K562 (cell line): Measurements from ENCODE around the gene RETREG2. TPM values are rescaled to one million over a fixed set of nuclear protein-coding genes. Genes with fewer than 3 reads are reported as not detected.

ENCODE experiments used
- CC2D1A ChIP-seq: fragments of 450-650 bp; IDR thresholded peaks from 2 replicates; pipeline ENCODE4 v1.6.1; 2017; ENCODE audit warnings: mild to moderate bottlenecking
- CHD2 ChIP-seq: IDR thresholded peaks from 2 replicates; pipeline ENCODE4 v1.6.1; 2011; ENCODE audit warnings: low read depth, low read length
- GATAD2B ChIP-seq: fragments of 450-650 bp; IDR thresholded peaks from 2 replicates; pipeline ENCODE4 v1.6.1; 2017; ENCODE audit warnings: mild to moderate bottlenecking, borderline replicate concordance
- HDAC1 ChIP-seq, 2 experiments: fragments of 450-650 bp; IDR thresholded peaks; 2 replicates each; pipeline ENCODE4 v1.6.1; 2016 to 2017; ENCODE audit warnings: inconsistent platforms in 1 of 2, mild to moderate bottlenecking in 1 of 2, moderate library complexity in 1 of 2
- MTA3 ChIP-seq: fragments of 450-650 bp; formaldehyde crosslinking; IDR thresholded peaks from 2 replicates; pipeline ENCODE4 v1.6.1; 2017; ENCODE audit warnings: mild to moderate bottlenecking, borderline replicate concordance
- OTX1 ChIP-seq: fragments of 450-650 bp; formaldehyde crosslinking; IDR thresholded peaks from 2 replicates; pipeline ENCODE4 v1.4.0; 2022; ENCODE audit warnings: mild to moderate bottlenecking
- PML ChIP-seq: IDR thresholded peaks from 2 replicates; pipeline ENCODE4 v1.6.1; 2012; ENCODE audit warnings: low read length, inconsistent platforms
- POLR2G ChIP-seq: fragments of 200-400 bp; formaldehyde crosslinking; IDR thresholded peaks from 2 replicates; pipeline ENCODE4 v1.6.1; 2017; ENCODE audit warnings: low read depth, mild to moderate bottlenecking, antibody characterized with exemption, low read length, moderate library complexity
- POLR3A ChIP-seq: IDR thresholded peaks from 2 replicates; pipeline ENCODE4 v1.6.1; 2011; ENCODE audit warnings: borderline replicate concordance, mild to moderate bottlenecking, moderate library complexity; ENCODE audit not compliant: insufficient read length, insufficient read depth; ENCODE audit errors: extremely low read depth
- RBM17 ChIP-seq: fragments of 200-400 bp; formaldehyde crosslinking; IDR thresholded peaks from 2 replicates; pipeline ENCODE4 v1.6.1; 2017; ENCODE audit warnings: low read depth, mild to moderate bottlenecking, low read length, borderline replicate concordance
- TAL1 ChIP-seq: fragments of 450-650 bp; IDR thresholded peaks from 2 replicates; pipeline ENCODE4 v1.6.1; 2016; ENCODE audit warnings: mild to moderate bottlenecking
- TCFL5 ChIP-seq: fragments of 250-450 bp; sonication (Bioruptor Pico); conservative IDR thresholded peaks from 2 replicates; pipeline ENCODE4 v1.6.1; 2021; ENCODE audit warnings: mild to moderate bottlenecking, moderate library complexity, matching md5 sums
- ZC3H4 ChIP-seq: sonication (generic); formaldehyde crosslinking; IDR thresholded peaks from 2 replicates; pipeline ENCODE4 v1.9.0; 2021; ENCODE audit warnings: missing genetic modification reagents, borderline replicate concordance
- ZNF431 ChIP-seq: sonication (generic); formaldehyde crosslinking; IDR thresholded peaks from 2 replicates; pipeline ENCODE4 v1.8.0; 2022; ENCODE audit warnings: mild to moderate bottlenecking, missing genetic modification reagents
- ZNF551 ChIP-seq: fragments of 250-450 bp; sonication (Bioruptor Pico); IDR thresholded peaks from 2 replicates; pipeline ENCODE4 v1.5.0; 2021; ENCODE audit warnings: mild to moderate bottlenecking, moderate library complexity
- ZNF668 ChIP-seq: fragments of 250-450 bp; sonication (Bioruptor Pico); IDR thresholded peaks from 2 replicates; pipeline ENCODE4 v1.8.0; 2022; ENCODE audit warnings: mild to moderate bottlenecking, inconsistent platforms
- polyA plus RNA-seq, 8 experiments: library from polyadenylated mRNA; depleted of rRNA in 4 of 8; stranded (reverse) in 5 of 8; unstranded in 3 of 8; fragments of >200 nt; fragmentation: Nextera tagmentation in 2 of 8; fragmentation: Illumina TruSeq in 1 of 8; extraction: Ambion mirVana in 2 of 8; extraction: Trizol in 1 of 8; gene quantifications; 2 replicates each; pipeline versions ENCODE4 v1.2.1 to v1.2.3, GENCODE V29; 2011 to 2014; ENCODE audit warnings: inconsistent platforms in 1 of 8, missing spikeins in 1 of 8
- total RNA-seq, 7 experiments: library from RNA; depleted of rRNA in 6 of 7; stranded (reverse); fragments of >200 nt in 6 of 7; fragmentation: Illumina TruSeq in 2 of 7; extraction: Trizol in 2 of 7; gene quantifications; 2 replicates each; pipeline versions ENCODE4 v1.2.1 to v1.2.3, GENCODE V29; 2011 to 2021; ENCODE audit warnings: low replicate concordance in 1 of 7
- TF ChIP-seq, protein P1 (sequence below): fragments of 450-650 bp; conservative IDR thresholded peaks from 2 replicates; pipeline ENCODE4 v1.6.1; 2016; ENCODE audit warnings: missing genetic modification characterization, low read depth, mild to moderate bottlenecking, control low read depth, missing compliant biosample characterization
- TF ChIP-seq, protein P2 (sequence below): sonication (generic); formaldehyde crosslinking; IDR thresholded peaks from 2 replicates; pipeline ENCODE4 v1.8.0; 2022; ENCODE audit warnings: missing genetic modification reagents, mild to moderate bottlenecking, borderline replicate concordance
- TF ChIP-seq, protein P3 (sequence below), 2 experiments: IDR thresholded peaks; 2 replicates each; pipeline ENCODE4 v1.6.1; 2012; ENCODE audit warnings: improper control_type of control experiment in 2 of 2, low read depth in 2 of 2, low read length in 2 of 2, borderline replicate concordance in 1 of 2
- TF ChIP-seq, protein P4 (sequence below): fragments of 250-450 bp; sonication (Bioruptor Pico); IDR thresholded peaks from 2 replicates; pipeline ENCODE4 v1.9.0; 2021; ENCODE audit warnings: mild to moderate bottlenecking, inconsistent platforms

Gene RETREG2
- total and polyA plus RNA-seq, 9 of the 15 experiments (the other 6 are each of a cell fraction or from before 2014, with no cell fraction given), result 4.9 to 40.1 (median 19.2) TPM

DNA sequence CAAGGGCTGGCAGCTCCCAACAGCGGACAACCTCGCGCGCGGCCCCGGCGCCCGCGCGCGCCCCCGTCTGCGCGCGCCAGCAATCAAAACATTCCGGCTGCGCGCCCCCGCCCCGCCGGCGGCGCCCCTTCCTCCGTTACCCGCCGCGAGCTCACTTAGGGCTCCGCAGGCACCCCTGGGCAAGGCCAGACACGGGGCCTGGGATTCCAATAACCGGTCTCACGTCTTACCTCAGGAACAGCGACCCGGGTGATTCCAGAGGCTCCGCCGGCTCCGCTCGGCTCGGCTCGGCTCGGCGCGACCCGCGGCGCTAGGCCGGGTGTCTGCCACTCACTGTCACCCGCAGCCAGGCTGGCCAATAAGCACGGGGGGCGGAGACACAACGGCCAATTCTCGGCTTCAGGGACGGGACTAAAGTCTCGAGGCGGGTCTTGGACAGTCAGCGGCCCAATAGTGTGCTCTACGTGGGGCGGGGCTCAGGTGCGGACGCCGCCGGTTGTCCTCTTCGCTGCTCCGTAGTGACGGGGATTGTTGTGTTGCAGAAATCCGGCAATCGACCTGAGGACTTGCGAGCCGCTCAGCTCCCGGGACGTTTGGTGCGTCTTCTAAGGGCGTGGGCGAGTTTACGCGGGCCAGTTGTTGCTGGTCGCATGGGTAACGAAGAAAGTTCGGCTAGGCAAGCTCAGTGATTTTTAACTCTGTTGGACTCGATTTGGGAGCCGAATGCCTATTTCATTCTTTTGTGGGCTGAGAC lies 51.4 kb downstream of the RETREG2 start, which contains the start of the genes ANKZF1 and ATG9A (continued):
- TF ChIP-seq, protein P1, sequence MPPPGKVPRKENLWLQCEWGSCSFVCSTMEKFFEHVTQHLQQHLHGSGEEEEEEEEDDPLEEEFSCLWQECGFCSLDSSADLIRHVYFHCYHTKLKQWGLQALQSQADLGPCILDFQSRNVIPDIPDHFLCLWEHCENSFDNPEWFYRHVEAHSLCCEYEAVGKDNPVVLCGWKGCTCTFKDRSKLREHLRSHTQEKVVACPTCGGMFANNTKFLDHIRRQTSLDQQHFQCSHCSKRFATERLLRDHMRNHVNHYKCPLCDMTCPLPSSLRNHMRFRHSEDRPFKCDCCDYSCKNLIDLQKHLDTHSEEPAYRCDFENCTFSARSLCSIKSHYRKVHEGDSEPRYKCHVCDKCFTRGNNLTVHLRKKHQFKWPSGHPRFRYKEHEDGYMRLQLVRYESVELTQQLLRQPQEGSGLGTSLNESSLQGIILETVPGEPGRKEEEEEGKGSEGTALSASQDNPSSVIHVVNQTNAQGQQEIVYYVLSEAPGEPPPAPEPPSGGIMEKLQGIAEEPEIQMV (tag), result no peak
- TF ChIP-seq TCFL5 (CRISPR knock-in tag) (no peak), TAL1 (no peak), MTA3 (peak; percentile 98), ZC3H4 (CRISPR knock-in tag) (no peak), POLR3A (no peak), RBM17 (no peak), CHD2 (peak; percentile 87), ZNF551 (CRISPR knock-in tag) (no peak), OTX1 (no peak), PML (peak; percentile 61; the same call in 1 of the 2 replicates), HDAC1 (IDR thresholded peaks at IDR 0.05) (no peak), CC2D1A (no peak), GATAD2B (peak; percentile 65; the same call in 1 of the 2 replicates), ZNF431 (CRISPR knock-in tag) (no peak), ZNF668 (CRISPR knock-in tag) (no peak), POLR2G (peak; percentile 92)
- TF ChIP-seq, protein P2, sequence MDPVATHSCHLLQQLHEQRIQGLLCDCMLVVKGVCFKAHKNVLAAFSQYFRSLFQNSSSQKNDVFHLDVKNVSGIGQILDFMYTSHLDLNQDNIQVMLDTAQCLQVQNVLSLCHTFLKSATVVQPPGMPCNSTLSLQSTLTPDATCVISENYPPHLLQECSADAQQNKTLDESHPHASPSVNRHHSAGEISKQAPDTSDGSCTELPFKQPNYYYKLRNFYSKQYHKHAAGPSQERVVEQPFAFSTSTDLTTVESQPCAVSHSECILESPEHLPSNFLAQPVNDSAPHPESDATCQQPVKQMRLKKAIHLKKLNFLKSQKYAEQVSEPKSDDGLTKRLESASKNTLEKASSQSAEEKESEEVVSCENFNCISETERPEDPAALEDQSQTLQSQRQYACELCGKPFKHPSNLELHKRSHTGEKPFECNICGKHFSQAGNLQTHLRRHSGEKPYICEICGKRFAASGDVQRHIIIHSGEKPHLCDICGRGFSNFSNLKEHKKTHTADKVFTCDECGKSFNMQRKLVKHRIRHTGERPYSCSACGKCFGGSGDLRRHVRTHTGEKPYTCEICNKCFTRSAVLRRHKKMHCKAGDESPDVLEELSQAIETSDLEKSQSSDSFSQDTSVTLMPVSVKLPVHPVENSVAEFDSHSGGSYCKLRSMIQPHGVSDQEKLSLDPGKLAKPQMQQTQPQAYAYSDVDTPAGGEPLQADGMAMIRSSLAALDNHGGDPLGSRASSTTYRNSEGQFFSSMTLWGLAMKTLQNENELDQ (CRISPR knock-in tag), result no peak
- TF ChIP-seq, protein P3, sequence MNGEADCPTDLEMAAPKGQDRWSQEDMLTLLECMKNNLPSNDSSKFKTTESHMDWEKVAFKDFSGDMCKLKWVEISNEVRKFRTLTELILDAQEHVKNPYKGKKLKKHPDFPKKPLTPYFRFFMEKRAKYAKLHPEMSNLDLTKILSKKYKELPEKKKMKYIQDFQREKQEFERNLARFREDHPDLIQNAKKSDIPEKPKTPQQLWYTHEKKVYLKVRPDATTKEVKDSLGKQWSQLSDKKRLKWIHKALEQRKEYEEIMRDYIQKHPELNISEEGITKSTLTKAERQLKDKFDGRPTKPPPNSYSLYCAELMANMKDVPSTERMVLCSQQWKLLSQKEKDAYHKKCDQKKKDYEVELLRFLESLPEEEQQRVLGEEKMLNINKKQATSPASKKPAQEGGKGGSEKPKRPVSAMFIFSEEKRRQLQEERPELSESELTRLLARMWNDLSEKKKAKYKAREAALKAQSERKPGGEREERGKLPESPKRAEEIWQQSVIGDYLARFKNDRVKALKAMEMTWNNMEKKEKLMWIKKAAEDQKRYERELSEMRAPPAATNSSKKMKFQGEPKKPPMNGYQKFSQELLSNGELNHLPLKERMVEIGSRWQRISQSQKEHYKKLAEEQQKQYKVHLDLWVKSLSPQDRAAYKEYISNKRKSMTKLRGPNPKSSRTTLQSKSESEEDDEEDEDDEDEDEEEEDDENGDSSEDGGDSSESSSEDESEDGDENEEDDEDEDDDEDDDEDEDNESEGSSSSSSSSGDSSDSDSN (IDR thresholded peaks at IDR 0.05; ENCODE audit: borderline replicate concordance in 1 of 2, low read depth in 2 of 2, low read length in 2 of 2), result peak; percentile 29 to 80; a peak in 1 of 4 replicates
- TF ChIP-seq, protein P4, sequence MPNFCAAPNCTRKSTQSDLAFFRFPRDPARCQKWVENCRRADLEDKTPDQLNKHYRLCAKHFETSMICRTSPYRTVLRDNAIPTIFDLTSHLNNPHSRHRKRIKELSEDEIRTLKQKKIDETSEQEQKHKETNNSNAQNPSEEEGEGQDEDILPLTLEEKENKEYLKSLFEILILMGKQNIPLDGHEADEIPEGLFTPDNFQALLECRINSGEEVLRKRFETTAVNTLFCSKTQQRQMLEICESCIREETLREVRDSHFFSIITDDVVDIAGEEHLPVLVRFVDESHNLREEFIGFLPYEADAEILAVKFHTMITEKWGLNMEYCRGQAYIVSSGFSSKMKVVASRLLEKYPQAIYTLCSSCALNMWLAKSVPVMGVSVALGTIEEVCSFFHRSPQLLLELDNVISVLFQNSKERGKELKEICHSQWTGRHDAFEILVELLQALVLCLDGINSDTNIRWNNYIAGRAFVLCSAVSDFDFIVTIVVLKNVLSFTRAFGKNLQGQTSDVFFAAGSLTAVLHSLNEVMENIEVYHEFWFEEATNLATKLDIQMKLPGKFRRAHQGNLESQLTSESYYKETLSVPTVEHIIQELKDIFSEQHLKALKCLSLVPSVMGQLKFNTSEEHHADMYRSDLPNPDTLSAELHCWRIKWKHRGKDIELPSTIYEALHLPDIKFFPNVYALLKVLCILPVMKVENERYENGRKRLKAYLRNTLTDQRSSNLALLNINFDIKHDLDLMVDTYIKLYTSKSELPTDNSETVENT (CRISPR knock-in tag), result no peak
